HG02938 (cell line): ENCODE data around the gene FAM227A.
"Not testable (repeated sequence)": the region's sequence is repeated elsewhere in the genome, so short reads cannot be mapped to it uniquely, and the experiment has no call there.

Experiments
- ATAC-seq: cut with Tn5 transposase; IDR thresholded peaks from one replicate; pipeline ENCODE4 v1.9.1; 2021; ENCODE audit warnings: mild to moderate bottlenecking, moderate library complexity; ENCODE audit not compliant: unreplicated experiment

The FAM227A gene

GRCh38 chr22:38612217-38613006 lies 43.8 kb downstream of the FAM227A start:
- ATAC-seq: no peak

DNA sequence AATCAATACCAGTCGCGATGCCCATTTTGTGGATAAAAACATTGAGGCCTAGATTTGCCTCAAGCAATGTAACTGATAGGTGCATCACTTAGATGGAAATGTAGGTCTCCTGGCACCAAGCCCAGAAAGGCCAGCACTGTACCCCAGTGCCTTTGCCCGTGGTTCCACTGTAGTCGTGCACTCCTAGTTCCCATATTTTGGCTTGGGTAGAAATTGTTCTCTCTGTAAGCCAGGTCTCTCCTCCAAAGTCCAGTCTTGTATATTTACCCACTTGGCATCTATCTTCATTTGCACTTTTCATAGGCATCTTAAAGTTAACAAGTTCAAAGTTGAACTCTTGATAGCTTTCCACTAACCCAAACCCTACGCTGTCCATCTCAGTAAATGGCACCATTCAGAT lies 44.6 kb downstream of the FAM227A start:
- ATAC-seq: no peak

- ATAC-seq: no peak
Observed at GRCh38 chr22:38610234-38610633, 46.0 kb downstream of the FAM227A start.

GRCh38 chr22:38608992-38609750 lies 47.0 kb downstream of the FAM227A start:
- no peak for ATAC-seq

- no peak for ATAC-seq
Observed at GRCh38 chr22:38607680-38608079, 48.5 kb downstream of the FAM227A start.

DNA sequence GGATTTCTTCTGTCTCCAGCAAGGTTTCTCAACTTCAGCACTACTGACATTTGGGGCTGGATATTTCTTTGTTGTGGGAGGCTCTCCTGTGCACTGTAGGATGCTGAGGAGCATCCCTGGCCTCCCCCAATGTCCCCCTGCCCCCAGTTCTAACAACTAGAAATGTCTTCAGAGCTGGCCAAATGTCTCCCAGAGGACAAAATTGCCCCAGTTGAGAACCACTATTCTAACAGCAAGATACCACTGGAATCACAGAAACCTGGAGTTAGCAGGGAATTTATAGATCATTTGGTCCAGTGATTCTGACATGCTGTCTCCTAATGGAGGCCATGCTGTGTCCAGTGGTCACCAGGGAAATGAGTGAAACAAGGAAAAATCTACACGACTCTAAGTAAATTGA lies 54.0 kb downstream of the FAM227A start:
- no peak for ATAC-seq

DNA sequence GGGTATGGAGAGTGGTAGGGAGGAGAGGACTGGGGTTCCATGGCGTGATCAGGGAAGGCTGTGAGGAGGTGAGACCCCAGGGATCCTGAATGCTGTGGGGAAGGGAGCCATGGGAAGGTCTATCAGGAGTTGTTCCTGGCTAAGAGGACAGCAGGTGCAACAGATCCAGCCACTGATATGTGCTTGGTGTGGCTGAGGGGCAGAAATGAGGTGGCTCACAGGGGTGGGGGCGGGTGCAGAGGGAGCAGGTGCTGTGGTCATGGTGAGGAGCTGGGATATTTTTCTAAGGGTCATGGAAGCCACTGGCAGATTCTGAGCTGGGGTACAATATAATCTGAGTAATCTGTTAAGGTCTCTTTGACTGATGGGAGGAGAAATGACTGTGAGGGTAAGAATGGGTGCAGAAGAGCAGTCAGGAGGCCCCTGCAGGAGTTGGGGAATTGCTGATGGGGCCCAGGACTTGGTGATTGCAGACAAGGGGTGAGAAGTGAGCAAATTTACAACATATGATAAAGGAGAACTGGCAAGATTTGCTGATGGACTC lies 54.9 kb downstream of the FAM227A start:
- no peak for ATAC-seq

- no peak for ATAC-seq
Observed at GRCh38 chr22:38599466-38599865, 56.7 kb downstream of the FAM227A start.

- ATAC-seq: not testable (repeated sequence)
Observed at GRCh38 chr22:38582923-38583322, 73.3 kb downstream of the FAM227A start.

DNA sequence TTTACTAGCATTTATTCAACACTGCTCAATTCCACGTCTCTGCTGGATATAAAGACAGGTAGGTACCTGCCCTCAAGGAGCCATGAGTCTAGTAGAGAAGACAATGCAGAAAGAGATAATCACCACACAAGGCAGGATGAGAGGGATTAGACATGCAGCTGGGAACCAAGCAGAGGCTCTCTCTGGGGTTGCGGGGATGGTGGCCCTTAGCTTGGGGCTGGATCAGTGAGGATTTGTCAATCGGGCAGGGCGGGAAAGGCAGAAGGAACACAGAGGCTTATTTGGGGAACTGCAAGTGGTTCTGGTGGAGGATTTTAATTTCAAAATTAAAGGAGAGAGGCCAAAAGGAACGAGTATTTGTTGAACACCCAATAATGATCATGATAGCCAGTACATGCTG lies 77.7 kb downstream of the FAM227A start:
- no peak for ATAC-seq

DNA sequence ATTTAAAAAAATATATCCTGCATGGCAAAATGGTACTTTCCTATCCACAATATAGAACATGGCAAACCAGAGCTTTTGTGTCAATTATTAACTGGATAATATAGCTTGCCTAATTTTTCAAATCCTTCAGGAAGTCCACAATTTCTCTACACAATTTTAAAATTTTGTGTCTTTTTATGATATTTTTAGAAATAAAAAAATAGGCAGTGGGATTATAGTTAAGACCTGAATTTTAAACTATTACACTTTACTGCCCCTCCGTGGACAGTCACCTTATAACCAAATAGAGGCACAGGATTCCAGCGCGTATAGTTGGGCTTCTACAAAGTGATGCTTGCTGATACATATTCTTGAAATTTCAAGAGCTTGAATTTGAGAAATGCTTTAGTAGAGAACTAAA lies 84.1 kb downstream of the FAM227A start:
- no peak for ATAC-seq

DNA sequence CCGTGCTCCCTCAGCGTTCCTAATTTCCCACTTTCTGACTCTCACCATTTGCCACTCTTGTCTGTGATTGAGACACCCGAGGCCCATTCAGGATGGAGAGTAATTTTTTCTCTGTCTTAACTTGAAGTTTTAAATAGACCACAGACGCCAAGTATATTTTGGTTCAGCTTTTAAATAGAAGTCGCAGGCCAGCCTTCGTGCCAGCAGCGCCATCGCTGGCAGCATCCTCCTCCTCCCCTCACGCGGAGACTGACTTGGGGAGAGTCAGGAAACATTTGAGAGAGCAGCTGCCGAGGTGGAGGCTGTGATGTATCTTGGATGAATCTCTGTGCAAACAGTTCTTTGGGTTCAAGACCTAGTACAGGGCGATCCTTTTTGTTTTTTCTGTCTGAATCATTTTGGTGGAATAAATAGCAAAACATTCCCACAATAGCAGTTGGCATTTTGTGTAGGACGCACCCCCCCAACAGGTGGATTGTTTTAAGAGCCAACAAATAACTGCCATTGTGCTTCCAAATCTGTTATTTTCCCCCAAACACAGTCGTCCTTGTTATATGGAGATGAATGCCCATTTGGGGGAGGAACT lies 85.3 kb downstream of the FAM227A start:
- no peak for ATAC-seq

GRCh38 chr22:38569972-38570778 lies 86.0 kb downstream of the FAM227A start, which contains the start of gene DMC1:
DMC1 (minus strand) TSS chr22:38570183; CDS start chr22:38568256, 1,927 bp downstream.
- ATAC-seq: no peak

DNA sequence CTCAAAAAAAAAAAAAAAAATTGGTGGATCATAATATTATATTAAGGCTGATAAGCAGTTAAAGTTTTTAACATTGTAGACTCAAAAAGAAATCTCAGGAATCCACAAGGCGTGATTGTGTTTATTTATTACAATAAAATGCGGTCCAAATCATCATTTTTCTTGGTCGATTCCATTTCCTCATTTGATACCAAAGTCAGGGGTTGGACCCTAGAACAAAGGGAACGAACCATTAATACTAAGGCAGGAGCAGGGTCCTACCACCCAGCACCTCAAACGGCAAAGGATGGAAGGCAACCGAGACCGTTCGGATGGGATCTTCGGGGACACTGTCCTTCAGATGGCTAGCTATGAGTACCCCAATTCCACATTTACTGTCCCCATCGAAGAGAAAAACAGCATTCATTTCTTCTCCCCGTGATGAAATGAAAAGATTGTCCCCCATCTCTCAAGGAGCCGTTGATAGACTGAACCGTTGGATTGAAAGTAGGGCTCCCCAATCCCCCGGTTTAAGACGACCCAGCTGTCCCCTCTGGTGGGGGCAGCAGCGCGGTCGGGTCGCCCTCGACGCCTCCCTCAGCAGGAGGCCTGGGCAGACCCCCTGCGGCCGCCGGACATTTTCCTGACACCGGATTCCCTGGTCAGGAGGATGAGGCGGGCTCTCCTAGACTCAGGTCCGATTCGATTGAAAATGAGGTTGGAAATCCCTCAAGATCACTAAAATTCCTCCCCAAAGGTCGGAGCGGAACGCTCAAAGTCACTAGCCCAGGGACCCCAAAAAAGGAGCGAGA lies 86.8 kb downstream of the FAM227A start:
- ATAC-seq: no peak

GRCh38 chr22:38567531-38568285 lies 88.5 kb downstream of the FAM227A start:
- no peak for ATAC-seq

DNA sequence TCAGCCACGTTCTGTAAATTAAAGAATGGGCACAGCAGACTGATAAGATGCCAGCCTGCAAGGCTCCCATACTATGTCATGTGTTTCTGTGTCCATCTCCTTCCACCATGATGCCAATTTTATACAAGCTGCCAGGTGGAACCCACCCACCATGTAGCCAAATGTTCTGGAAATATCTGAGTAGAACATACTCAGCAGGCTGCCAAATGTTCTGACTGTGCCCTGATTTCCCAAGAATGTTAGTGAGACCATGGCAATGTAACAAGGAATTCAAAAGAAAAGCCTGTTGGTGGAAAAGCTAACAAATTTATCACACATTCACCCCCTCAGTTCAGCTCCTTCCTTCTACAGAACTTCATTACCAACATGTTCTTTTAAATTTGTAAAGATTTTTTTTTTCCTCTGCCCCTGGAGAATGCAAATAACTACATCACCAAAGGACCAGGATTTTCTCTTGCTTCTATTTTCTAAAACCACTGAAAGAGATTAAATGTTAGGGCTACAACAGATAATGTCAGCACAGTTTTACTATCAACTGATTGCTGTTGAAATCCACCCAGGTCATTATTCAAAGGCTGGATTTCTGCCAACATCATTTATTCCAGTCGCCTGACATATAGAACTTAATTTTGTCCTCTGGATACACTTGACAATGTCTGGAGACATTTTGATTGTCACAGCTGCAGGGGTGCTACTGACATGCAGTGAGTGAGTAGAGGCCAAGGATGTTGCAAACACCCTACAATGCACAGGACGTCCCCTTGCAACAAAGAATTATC lies 89.3 kb downstream of the FAM227A start:
- ATAC-seq: no peak

DNA sequence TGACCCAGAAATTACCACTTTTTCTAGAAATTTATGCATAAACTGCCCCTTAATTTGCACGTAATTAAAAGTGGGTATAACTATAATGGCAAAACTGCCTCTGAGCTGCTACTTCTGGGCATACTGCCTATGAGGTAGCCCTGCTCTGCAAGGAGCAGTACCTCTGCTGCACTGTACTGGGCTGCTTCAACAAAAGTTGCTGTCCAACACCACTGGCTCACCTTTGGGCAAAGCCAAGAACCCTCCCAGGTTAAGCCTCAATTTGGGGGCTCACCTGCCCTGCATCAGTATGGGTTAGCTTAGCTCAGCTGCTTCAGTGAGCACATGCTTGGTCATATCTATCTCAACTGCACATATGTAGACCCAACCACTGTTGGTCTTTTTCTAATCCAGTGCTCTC lies 90.8 kb downstream of the FAM227A start:
- no peak for ATAC-seq

- ATAC-seq: no peak
Observed at GRCh38 chr22:38564669-38565068, 91.5 kb downstream of the FAM227A start.
